HFF-Myc (cell line): ENCODE measurements around the gene CCDC88A.

Source experiments
- DNase-seq: peaks from one replicate; pipeline ENCODE4 v3.0.0-alpha.2; 2011; ENCODE audit warnings: low read depth; ENCODE audit errors: extremely low read depth
- H3K4me3 ChIP-seq: replicated peaks from 2 replicates; pipeline ENCODE4 v1.5.1; 2011; ENCODE audit warnings: low read depth, mild to moderate bottlenecking, control low read depth, low read length
- CTCF ChIP-seq: IDR thresholded peaks from 2 replicates; pipeline ENCODE4 v1.5.1; 2012; ENCODE audit warnings: mild to moderate bottlenecking, low read depth, low read length, control low read depth; ENCODE audit errors: missing control alignments

CCDC88A gene

DNA sequence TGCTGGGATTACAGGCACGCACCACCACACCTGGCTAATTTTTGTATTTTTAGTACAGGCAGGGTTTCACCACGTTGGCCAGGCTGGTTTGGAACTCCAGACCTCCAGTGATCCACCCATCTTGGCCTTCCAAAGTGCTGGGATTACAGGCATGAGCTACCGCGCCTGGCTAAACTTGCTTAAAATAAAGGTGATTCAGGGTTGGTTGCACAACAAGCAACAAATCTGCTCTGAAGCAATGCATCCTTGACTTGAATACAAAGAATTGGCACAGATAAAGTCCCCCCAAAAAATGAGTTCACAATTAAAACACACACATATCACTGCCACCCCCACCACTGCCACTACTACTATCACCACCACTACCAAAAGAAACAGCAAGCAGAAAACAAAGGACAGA is 34.9 kb downstream of the CCDC88A start:
- no peak overlapping the region for H3K4me3 ChIP-seq
- TF ChIP-seq CTCF = no peak
- DNase-seq = no peak

- TF ChIP-seq CTCF = no peak
- no peak overlapping the region for H3K4me3 ChIP-seq
- DNase-seq = no peak
These were observed 48.3 kb downstream of the CCDC88A start for GRCh38 chr2:55371376-55371775.

DNA sequence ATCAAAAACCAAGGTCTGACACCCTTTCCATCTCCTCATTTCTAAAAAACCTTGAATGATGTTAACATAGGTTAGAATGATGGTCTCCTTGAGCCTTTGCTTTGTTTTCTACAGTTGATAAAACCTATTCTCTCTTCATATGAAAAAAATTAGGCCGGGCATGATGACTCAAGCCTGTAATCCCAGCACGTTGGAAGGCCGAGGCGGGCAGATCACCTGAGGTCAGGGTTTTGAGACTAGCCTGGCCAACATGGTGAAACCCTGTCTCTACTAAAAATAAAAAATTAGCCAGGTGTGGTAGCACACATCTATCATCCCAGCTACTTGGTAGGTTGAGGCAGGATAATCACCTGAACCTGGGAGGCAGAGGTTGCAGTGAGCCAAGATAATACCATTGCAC is 49.4 kb downstream of the CCDC88A start:
- TF ChIP-seq CTCF = no peak
- no peak for DNase-seq
- H3K4me3 ChIP-seq = no peak overlapping the region

GRCh38 chr2:55365303-55365702 is 54.4 kb downstream of the CCDC88A start:
- no peak for TF ChIP-seq CTCF

DNA sequence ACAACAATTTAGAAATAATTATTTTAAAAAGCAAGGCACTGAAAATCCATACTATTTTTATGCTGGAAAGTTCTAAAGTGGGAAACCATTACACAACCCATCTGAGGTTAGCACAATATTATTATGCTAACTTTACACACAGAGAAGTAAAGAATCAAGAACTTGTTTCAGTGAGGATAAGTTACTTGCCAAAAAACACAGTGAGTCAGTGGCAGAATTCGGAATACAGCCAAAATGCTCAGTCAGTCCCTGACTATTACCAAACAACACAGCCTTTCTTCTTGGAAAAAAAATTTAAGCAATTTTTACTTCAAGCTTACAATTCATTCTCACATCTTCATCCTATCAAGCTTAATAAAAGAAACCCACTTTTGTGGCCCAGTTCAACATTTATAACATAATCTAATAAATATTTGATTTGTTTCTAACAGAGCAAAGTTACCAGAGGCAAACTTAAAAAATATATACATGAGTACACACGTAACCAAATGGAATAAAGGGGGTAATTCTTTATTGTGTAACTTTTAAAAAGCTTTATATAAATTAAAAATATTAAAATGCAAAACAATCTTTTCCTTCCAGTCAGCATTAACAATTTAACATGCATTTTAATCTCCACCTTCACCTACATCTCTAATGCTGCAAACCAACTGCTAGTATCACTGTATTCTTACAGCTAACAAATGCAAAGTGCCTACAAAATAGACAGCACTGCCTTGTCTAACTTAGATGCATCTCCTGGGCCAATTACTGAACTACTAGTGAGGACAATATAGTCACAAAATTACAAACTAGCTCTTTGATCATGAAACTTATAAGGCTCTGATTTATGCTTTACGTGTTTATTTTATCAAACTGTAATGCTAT is 55.2 kb downstream of the CCDC88A start:
- TF ChIP-seq CTCF = no peak
- no peak overlapping the region for H3K4me3 ChIP-seq
- peak; percentile 70 for DNase-seq

More at GRCh38 chr2:55365303-55365702, 54.4 kb downstream of the CCDC88A start:
- H3K4me3 ChIP-seq = no peak overlapping the region
- DNase-seq = no peak

GRCh38 chr2:55363636-55364035 is 56.0 kb downstream of the CCDC88A start:
- TF ChIP-seq CTCF = no peak
- DNase-seq = no peak
- H3K4me3 ChIP-seq = no peak overlapping the region
